ENCODE results near the gene EXT2. TPM values are rescaled to one million over a fixed set of nuclear protein-coding genes. Genes with fewer than 3 reads are reported as not detected.

Gene EXT2
- total RNA-seq, 1 experiment from 2014 or later, result 42.9 TPM

- H4K5ac ChIP-seq (ENCODE audit: insufficient read length, low read depth, low read length), result no peak overlapping the region
- H3K23me2 ChIP-seq (ENCODE audit: insufficient read length, low read depth, low read length, poor library complexity, severe bottlenecking), result no peaks in the 10 kb centered on the region
- no CpG with 5 or more reads among the region's 2 CpGs for WGBS (ENCODE audit: extremely low coverage, insufficient read length, low lambda C conversion rate)
- Mint-ChIP-seq H3K4me1 (peaks cover 14 to 15% of the 10 kb centered on the region in 2 experiments), H3K9me3 (no peaks in the 10 kb centered on the region), H3K27ac (no peak overlapping the region), H3K4me3 (no peak overlapping the region), H3K36me3 (ENCODE audit: insufficient read depth in 1 of 3, low read depth in 3 of 3) (no peaks in the 10 kb centered on the region; a peak in 1 of 7 replicates), H3K27me3 (ENCODE audit: low read depth) (no peaks in the 10 kb centered on the region)
- no peak overlapping the region for H3K27ac ChIP-seq (ENCODE audit: insufficient read length, low read depth, low read length)
- no peak overlapping the region for H3K4ac ChIP-seq (ENCODE audit: low read depth, low read length)
- H2AFZ ChIP-seq (ENCODE audit: low read length), result no peak overlapping the region
- H3K23ac ChIP-seq (ENCODE audit: insufficient read length, low read depth, low read length), result no peak overlapping the region
- no peak overlapping the region for H2BK20ac ChIP-seq (ENCODE audit: low read depth, low read length, poor library complexity, severe bottlenecking)
- no peak overlapping the region for H3K56ac ChIP-seq (ENCODE audit: insufficient read length, low read depth, low read length)
- TF ChIP-seq CTCF (conservative IDR thresholded peaks at IDR 0.05), result no peak
- DNase-seq, result no peak
- H3K9me3 ChIP-seq (ENCODE audit: control insufficient read depth, low read depth, low read length), result no peaks in the 10 kb centered on the region
- no peaks in the 10 kb centered on the region for H4K20me1 ChIP-seq (ENCODE audit: control insufficient read depth, insufficient read depth, insufficient read length)
- H2BK12ac ChIP-seq (ENCODE audit: insufficient read length, low read depth, low read length), result no peak overlapping the region
- no peaks in the 10 kb centered on the region for H3K79me1 ChIP-seq (ENCODE audit: insufficient read depth, low read depth, low read length, poor library complexity, severe bottlenecking)
- no peak overlapping the region for H3K18ac ChIP-seq (ENCODE audit: insufficient read length, low read depth, low read length)
- no peak overlapping the region for H2AK5ac ChIP-seq (ENCODE audit: insufficient read length, low read length)
- no peak overlapping the region for H2BK5ac ChIP-seq (ENCODE audit: insufficient read length, low read length)
- no peak overlapping the region for H3K4me2 ChIP-seq (ENCODE audit: insufficient read depth, insufficient read length, low read length)
- H3K79me2 ChIP-seq (ENCODE audit: insufficient read depth, low read length), result no peaks in the 10 kb centered on the region
- H3K14ac ChIP-seq (ENCODE audit: insufficient read depth, low read length), result no peak overlapping the region
- H3K27me3 ChIP-seq (ENCODE audit: insufficient read depth, low read length), result no peaks in the 10 kb centered on the region
- no peak overlapping the region for H4K91ac ChIP-seq (ENCODE audit: insufficient read length, low read depth, low read length)
- H3T11ph ChIP-seq (ENCODE audit: low read length), result no peak overlapping the region
- no peak overlapping the region for H2BK15ac ChIP-seq (ENCODE audit: low read depth, low read length)
- H4K8ac ChIP-seq (replicated peaks; ENCODE audit: insufficient read length, low read depth, low read length), result no peak overlapping the region
- peaks cover 5% of the 10 kb centered on the region for H3K4me1 ChIP-seq (ENCODE audit: insufficient read depth, low read length)
- H2BK120ac ChIP-seq (ENCODE audit: low read depth, low read length, poor library complexity, severe bottlenecking), result no peak overlapping the region
- H3K9ac ChIP-seq (ENCODE audit: extremely low read depth, insufficient read length, low read length), result no peak overlapping the region
Observed at GRCh38 chr11:44167046-44167445, 71.6 kb downstream of the EXT2 start.
